Gastrocnemius medialis (tissue), 4 donors: ENCODE measurements around the gene CLN6.

Experiments
- CTCF ChIP-seq, 5 experiments: fragments of 450-650 bp in 3 of 5; fragments of 200-600 bp in 2 of 5; sonication (generic) in 2 of 5; IDR thresholded peaks in 4 of 5; conservative IDR thresholded peaks in 1 of 5; 1 replicate in 4 of 5; 2 replicates in 1 of 5; pipeline ENCODE4 v1.5.1; 2016 to 2019; ENCODE audit warnings: antibody characterized with exemption in 5 of 5, mild to moderate bottlenecking in 3 of 5, moderate library complexity in 3 of 5
- POLR2A ChIP-seq, 2 donors: fragments of 450-650 bp; IDR thresholded peaks; one replicate each; pipeline ENCODE4 v1.6.1; 2017; ENCODE audit warnings: antibody characterized with exemption in 2 of 2, mild to moderate bottlenecking in 2 of 2, moderate library complexity in 2 of 2

GRCh38 chr15:68206711-68207151 is 22.8 kb downstream of the CLN6 start:
- TF ChIP-seq CTCF (IDR thresholded peaks at IDR 0.05 in 4 of 5, conservative IDR thresholded peaks at IDR 0.05 in 1 of 5) (no peak), POLR2A (IDR thresholded peaks at IDR 0.05) (no peak)
